DND-41 (cell line): ENCODE measurements around the gene MYEF2.

ENCODE experiments used
- ATAC-seq: fragments of 200-7000 bp; cut with Tn5 transposase; 3 replicates; pipeline ENCODE4 v1.9.1; 2021; ENCODE audit warnings: low read depth; ENCODE audit not compliant: insufficient read depth
- DNase-seq: peaks from one replicate; pipeline ENCODE4 v3.0.0-alpha.2; 2020
- H2AFZ ChIP-seq: 2 replicates; pipeline ENCODE4 v1.6.0; 2012; ENCODE audit warnings: low read depth, low read length
- H3K27ac ChIP-seq: 2 replicates; pipeline ENCODE4 v1.5.1; 2012; ENCODE audit warnings: low read length, inconsistent platforms
- H3K27me3 ChIP-seq: fragments of 200-600 bp; sonication (generic); 2 replicates; pipeline ENCODE4 v1.6.0; 2012; ENCODE audit warnings: low read length, mild to moderate bottlenecking, inconsistent platforms; ENCODE audit not compliant: insufficient read depth, poor library complexity
- H3K36me3 ChIP-seq: 2 replicates; pipeline ENCODE4 v1.5.1; 2012; ENCODE audit warnings: low read length, inconsistent platforms; ENCODE audit not compliant: insufficient read depth
- H3K4me1 ChIP-seq: 2 replicates; pipeline ENCODE4 v1.5.1; 2012; ENCODE audit warnings: mild to moderate bottlenecking, low read length; ENCODE audit not compliant: insufficient read depth
- H3K4me2 ChIP-seq: 2 replicates; pipeline ENCODE4 v1.6.0; 2012; ENCODE audit warnings: mild to moderate bottlenecking, moderate library complexity, low read length, inconsistent platforms; ENCODE audit not compliant: insufficient read depth
- H3K4me3 ChIP-seq, 2 experiments: fragments of 200-600 bp in 1 of 2; shearing (Covaris generic) in 1 of 2; 2 replicates each; pipeline ENCODE4 v1.5.1; 2012 to 2016; ENCODE audit warnings: inconsistent platforms in 2 of 2, low read length in 2 of 2, mild to moderate bottlenecking in 2 of 2, low read depth in 1 of 2, moderate library complexity in 1 of 2
- H3K79me2 ChIP-seq: 2 replicates; pipeline ENCODE4 v1.6.0; 2012; ENCODE audit warnings: low read length, inconsistent platforms; ENCODE audit not compliant: insufficient read depth
- H3K9ac ChIP-seq: 2 replicates; pipeline ENCODE4 v1.6.0; 2012; ENCODE audit warnings: low read depth, mild to moderate bottlenecking, inconsistent platforms, low read length, moderate library complexity
- H3K9me3 ChIP-seq: 2 replicates; pipeline ENCODE4 v1.5.1; 2012; ENCODE audit warnings: low read length, moderate library complexity, mild to moderate bottlenecking, inconsistent platforms; ENCODE audit not compliant: insufficient read depth, severe bottlenecking
- H4K20me1 ChIP-seq: 2 replicates; pipeline ENCODE4 v1.6.0; 2012; ENCODE audit warnings: low read length; ENCODE audit not compliant: insufficient read depth
- CTCF ChIP-seq: IDR thresholded peaks from 2 replicates; pipeline ENCODE4 v1.5.1; 2012; ENCODE audit warnings: borderline replicate concordance, low read length, moderate library complexity, mild to moderate bottlenecking; ENCODE audit not compliant: poor library complexity, severe bottlenecking; ENCODE audit errors: extremely low read depth
- EZH2 ChIP-seq: IDR thresholded peaks from 3 replicates; pipeline ENCODE4 v1.6.1; 2012; ENCODE audit warnings: borderline replicate concordance, low read depth, mild to moderate bottlenecking, moderate library complexity, low read length, inconsistent platforms; ENCODE audit not compliant: severe bottlenecking

Gene MYEF2

DNA sequence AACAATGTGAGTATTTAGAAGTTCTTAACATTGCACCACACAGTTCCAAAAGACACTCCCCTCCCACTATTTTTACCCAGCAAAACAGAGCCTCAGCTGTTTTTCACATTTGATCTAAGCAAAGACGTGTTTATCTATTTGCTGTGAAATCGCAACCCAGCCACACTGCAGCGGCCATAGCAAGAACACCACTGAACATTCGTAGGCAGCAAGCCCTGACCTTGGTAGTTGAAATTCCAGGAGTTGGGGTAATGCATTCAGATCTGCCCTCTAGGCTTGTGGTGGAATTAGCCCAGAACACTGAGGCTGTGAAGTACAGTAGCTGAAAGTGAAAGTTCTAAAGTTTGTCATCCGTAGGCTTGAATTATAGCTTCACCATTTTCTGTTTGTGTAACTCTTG lies 74.4 kb downstream of the MYEF2 start:
- H3K9me3 ChIP-seq: no peaks in the 10 kb centered on the region
- DNase-seq: no peak
- ATAC-seq: no peak

DNA sequence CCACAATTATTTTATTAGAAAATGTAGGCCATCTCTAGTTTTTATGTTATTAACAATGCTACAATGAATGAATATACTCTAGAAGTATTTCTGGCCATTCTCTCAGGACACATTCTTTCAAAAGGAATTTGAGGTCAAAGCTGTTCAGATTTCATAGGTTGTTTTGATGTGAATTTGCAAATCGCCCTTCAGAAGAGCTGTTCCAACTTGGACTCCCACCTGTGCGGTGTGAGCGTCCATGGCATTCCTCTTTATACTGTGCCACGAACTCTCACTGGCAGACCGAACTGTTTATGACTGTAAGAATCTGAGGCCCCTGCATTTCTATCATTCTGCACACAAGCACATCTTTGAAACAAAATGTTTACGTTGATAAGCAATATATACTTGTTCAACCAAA lies 75.9 kb downstream of the MYEF2 start:
- no peak overlapping the region for H3K27ac ChIP-seq
- H3K36me3 ChIP-seq: no peaks in the 10 kb centered on the region
- H3K79me2 ChIP-seq: no peaks in the 10 kb centered on the region
- ATAC-seq (no peak), DNase-seq (no peak)
- H3K27me3 ChIP-seq: no peaks in the 10 kb centered on the region
- H2AFZ ChIP-seq: no peak overlapping the region
- no peaks in the 10 kb centered on the region for H3K9me3 ChIP-seq
- H3K9ac ChIP-seq: no peak overlapping the region
- no peak for TF ChIP-seq EZH2
- TF ChIP-seq CTCF: no peak
- no peak overlapping the region for H3K4me3 ChIP-seq
- no peak overlapping the region for H3K4me2 ChIP-seq
- H3K4me1 ChIP-seq: no peaks in the 10 kb centered on the region
- no peaks in the 10 kb centered on the region for H4K20me1 ChIP-seq

More for the DNA sequence above, 74.4 kb downstream of the MYEF2 start:
- Histone ChIP-seq H2AFZ (no peak overlapping the region), H3K4me3 (no peak overlapping the region), H3K27me3 (no peaks in the 10 kb centered on the region), H4K20me1 (no peaks in the 10 kb centered on the region), H3K36me3 (no peaks in the 10 kb centered on the region), H3K4me2 (no peak overlapping the region), H3K79me2 (no peaks in the 10 kb centered on the region), H3K4me1 (no peaks in the 10 kb centered on the region), H3K9ac (no peak overlapping the region), H3K27ac (no peak overlapping the region)
- no peak for TF ChIP-seq EZH2
- TF ChIP-seq CTCF: no peak

DNA sequence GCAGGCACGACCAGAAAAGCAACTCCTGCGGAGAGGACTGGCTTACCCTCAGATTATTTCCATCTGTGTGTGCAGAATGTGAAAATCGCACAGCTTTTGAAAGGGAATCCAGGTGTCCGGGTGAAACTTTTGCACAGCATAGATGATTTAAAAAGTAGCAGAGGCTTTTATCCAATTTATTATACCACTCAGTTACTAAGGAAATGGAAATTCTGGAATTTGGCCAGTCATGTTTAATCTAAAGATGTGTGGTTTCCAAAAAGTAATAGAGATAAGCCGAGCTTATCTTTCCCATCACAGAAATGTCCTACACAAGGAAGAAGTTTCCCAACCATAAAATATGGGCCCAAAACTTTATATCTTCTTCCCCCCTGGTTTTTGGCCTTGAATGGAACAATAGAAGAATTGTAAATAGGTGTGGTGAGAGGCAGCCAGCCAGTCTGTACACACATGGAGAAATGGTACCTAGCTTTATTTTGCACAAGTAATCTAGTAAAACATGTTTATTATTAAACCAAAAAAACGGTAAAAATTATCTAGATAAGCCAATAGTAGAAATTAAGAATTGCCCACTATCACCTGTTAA lies 76.6 kb downstream of the MYEF2 start:
- Histone ChIP-seq H3K27ac (no peak overlapping the region), H3K9ac (no peak overlapping the region), H2AFZ (no peak overlapping the region), H4K20me1 (no peaks in the 10 kb centered on the region), H3K36me3 (no peaks in the 10 kb centered on the region), H3K9me3 (no peaks in the 10 kb centered on the region), H3K4me1 (no peaks in the 10 kb centered on the region), H3K27me3 (no peaks in the 10 kb centered on the region), H3K79me2 (no peaks in the 10 kb centered on the region), H3K4me3 (no peak overlapping the region), H3K4me2 (no peak overlapping the region)
- TF ChIP-seq EZH2 (no peak), CTCF (no peak)
- DNase-seq (no peak), ATAC-seq (no peak)

DNA sequence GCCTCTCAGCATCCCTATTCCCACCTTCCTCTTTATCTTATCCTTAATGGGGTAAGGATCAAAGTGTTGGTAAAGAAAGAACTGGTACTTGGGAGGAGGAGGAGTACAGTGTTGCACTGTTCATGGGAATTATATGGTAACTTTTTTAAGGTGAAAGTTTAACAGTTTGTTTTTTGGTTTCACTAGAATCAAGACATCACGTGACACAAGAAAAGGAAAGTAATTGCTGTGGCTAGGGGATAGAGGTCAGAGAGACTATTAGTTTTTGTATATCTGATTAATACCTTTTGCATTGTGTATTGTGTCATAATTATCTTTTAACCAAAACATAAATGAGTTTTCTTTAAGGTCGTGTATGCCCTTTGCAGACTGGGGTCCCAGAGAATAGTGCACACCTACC lies 80.8 kb downstream of the MYEF2 start:
- Histone ChIP-seq H3K4me3 (no peak overlapping the region), H3K4me1 (no peaks in the 10 kb centered on the region), H3K4me2 (no peak overlapping the region), H3K9me3 (no peaks in the 10 kb centered on the region), H3K79me2 (no peaks in the 10 kb centered on the region), H3K27me3 (no peaks in the 10 kb centered on the region), H3K27ac (no peak overlapping the region), H2AFZ (no peak overlapping the region), H3K9ac (no peak overlapping the region), H3K36me3 (no peaks in the 10 kb centered on the region), H4K20me1 (no peaks in the 10 kb centered on the region)
- TF ChIP-seq EZH2 (no peak), CTCF (no peak)
- ATAC-seq (no peak), DNase-seq (no peak)
